AG20443 (cell line): Measurements from ENCODE around the gene HEPHL1.
A peak's percentile ranks its signal among the peaks of the same experiment; 100 is the strongest.

Experiments
- DNase-seq: peaks from one replicate; pipeline ENCODE4 v3.0.0; 2012; ENCODE audit warnings: low spot score, mixed read lengths

Gene HEPHL1

GRCh38 chr11:94131047-94131717, 110.0 kb downstream of the HEPHL1 start:
- DNase-seq: no peak

- DNase-seq: no peak
These were observed 110.6 kb downstream of the HEPHL1 start for GRCh38 chr11:94131718-94132115.

- peak; percentile 50 for DNase-seq
These were observed 111.0 kb downstream of the HEPHL1 start for GRCh38 chr11:94132152-94132558.

GRCh38 chr11:94132823-94133408, 111.8 kb downstream of the HEPHL1 start:
- DNase-seq: no peak

GRCh38 chr11:94133752-94134151, 112.6 kb downstream of the HEPHL1 start:
- no peak for DNase-seq

GRCh38 chr11:94134651-94135512, 113.7 kb downstream of the HEPHL1 start:
- DNase-seq: peak; percentile 73

- DNase-seq: no peak
These were observed 118.3 kb downstream of the HEPHL1 start for GRCh38 chr11:94139416-94139815.

- no peak for DNase-seq
These were observed 119.1 kb downstream of the HEPHL1 start for GRCh38 chr11:94140154-94140655.

GRCh38 chr11:94141511-94142307, 120.6 kb downstream of the HEPHL1 start:
- no peak for DNase-seq

- no peak for DNase-seq
These were observed 121.4 kb downstream of the HEPHL1 start for GRCh38 chr11:94142308-94143281.

- DNase-seq: no peak
These were observed 123.1 kb downstream of the HEPHL1 start for GRCh38 chr11:94144216-94144615.

- DNase-seq: no peak
These were observed 123.5 kb downstream of the HEPHL1 start for GRCh38 chr11:94144664-94145063.

GRCh38 chr11:94145431-94145830, 124.3 kb downstream of the HEPHL1 start:
- DNase-seq: no peak

GRCh38 chr11:94145916-94146315, 124.8 kb downstream of the HEPHL1 start:
- no peak for DNase-seq

GRCh38 chr11:94147433-94147845, 126.3 kb downstream of the HEPHL1 start:
- no peak for DNase-seq

GRCh38 chr11:94148189-94148588, 127.0 kb downstream of the HEPHL1 start:
- DNase-seq: no peak

- no peak for DNase-seq
These were observed 128.4 kb downstream of the HEPHL1 start for GRCh38 chr11:94149431-94150017.

GRCh38 chr11:94150056-94150455, 128.9 kb downstream of the HEPHL1 start:
- DNase-seq: no peak

GRCh38 chr11:94150704-94151685, 129.8 kb downstream of the HEPHL1 start:
- DNase-seq: no peak
